Effector CD4-positive, alpha-beta T cell (primary cell): ENCODE results near the gene SECISBP2L.
"Not testable (repeated sequence)": the region's sequence is repeated elsewhere in the genome, so short reads cannot be mapped to it uniquely, and the experiment has no call there.

Source experiments
- DNase-seq: peaks from one replicate; pipeline ENCODE4 v3.0.0-alpha.2; 2020
- total RNA-seq: gene quantifications from one replicate; lab custom pipeline; 2026; lab: John Stamatoyannopoulos, UW

SECISBP2L gene
- 85.0 reads per million, percentile 79 among the genes with 10 or more reads in this experiment for total RNA-seq

- peak; percentile 88 for DNase-seq
Measured at GRCh38 chr15:49046220-49047102, at the start of gene SECISBP2L. Gene SECISBP2L (minus strand): TSS chr15:49046446. CDS start chr15:49046299, 147 bp downstream.

- DNase-seq = no peak
Measured at GRCh38 chr15:49094923-49095322, 48.7 kb upstream of the SECISBP2L start.

- DNase-seq = no peak
Measured at GRCh38 chr15:49093252-49094105, 47.2 kb upstream of the SECISBP2L start.

- DNase-seq = no peak
Measured at GRCh38 chr15:49088996-49089395, 42.8 kb upstream of the SECISBP2L start.

GRCh38 chr15:49085696-49086459 lies 39.6 kb upstream of the SECISBP2L start:
- DNase-seq = no peak

GRCh38 chr15:49084285-49084570 lies 38.0 kb upstream of the SECISBP2L start:
- DNase-seq = no peak

GRCh38 chr15:49083401-49084284 lies 37.4 kb upstream of the SECISBP2L start:
- DNase-seq = no peak

GRCh38 chr15:49082960-49083359 lies 36.7 kb upstream of the SECISBP2L start:
- no peak for DNase-seq

GRCh38 chr15:49079340-49080039 lies 33.2 kb upstream of the SECISBP2L start:
- no peak for DNase-seq

- DNase-seq = no peak
Measured at GRCh38 chr15:49075881-49076280, 29.6 kb upstream of the SECISBP2L start.

GRCh38 chr15:49074589-49075287 lies 28.5 kb upstream of the SECISBP2L start:
- DNase-seq = not testable (repeated sequence)

GRCh38 chr15:49066372-49066771 lies 20.1 kb upstream of the SECISBP2L start:
- no peak for DNase-seq

GRCh38 chr15:49064884-49065283 lies 18.6 kb upstream of the SECISBP2L start:
- DNase-seq = no peak

- DNase-seq = no peak
Measured at GRCh38 chr15:49064281-49064653, 18.0 kb upstream of the SECISBP2L start.

GRCh38 chr15:49063402-49064280 lies 17.4 kb upstream of the SECISBP2L start:
- DNase-seq = no peak

GRCh38 chr15:49062900-49063299 lies 16.7 kb upstream of the SECISBP2L start:
- DNase-seq = no peak

- DNase-seq = no peak
Measured at GRCh38 chr15:49060710-49061495, 14.7 kb upstream of the SECISBP2L start.

GRCh38 chr15:49059491-49059890 lies 13.2 kb upstream of the SECISBP2L start:
- no peak for DNase-seq

GRCh38 chr15:49058559-49058958 lies 12.3 kb upstream of the SECISBP2L start:
- no peak for DNase-seq
